ENCODE results near the gene TMEM201. TPM values are rescaled to one million over a fixed set of nuclear protein-coding genes. Genes with fewer than 3 reads are reported as not detected.
A peak's percentile ranks its signal among the peaks of the same experiment; 100 is the strongest.

The TMEM201 gene
- total and polyA plus RNA-seq, 7 experiments from 2014 or later = 1.0 to 18.5 (median 9.7) TPM

DNA sequence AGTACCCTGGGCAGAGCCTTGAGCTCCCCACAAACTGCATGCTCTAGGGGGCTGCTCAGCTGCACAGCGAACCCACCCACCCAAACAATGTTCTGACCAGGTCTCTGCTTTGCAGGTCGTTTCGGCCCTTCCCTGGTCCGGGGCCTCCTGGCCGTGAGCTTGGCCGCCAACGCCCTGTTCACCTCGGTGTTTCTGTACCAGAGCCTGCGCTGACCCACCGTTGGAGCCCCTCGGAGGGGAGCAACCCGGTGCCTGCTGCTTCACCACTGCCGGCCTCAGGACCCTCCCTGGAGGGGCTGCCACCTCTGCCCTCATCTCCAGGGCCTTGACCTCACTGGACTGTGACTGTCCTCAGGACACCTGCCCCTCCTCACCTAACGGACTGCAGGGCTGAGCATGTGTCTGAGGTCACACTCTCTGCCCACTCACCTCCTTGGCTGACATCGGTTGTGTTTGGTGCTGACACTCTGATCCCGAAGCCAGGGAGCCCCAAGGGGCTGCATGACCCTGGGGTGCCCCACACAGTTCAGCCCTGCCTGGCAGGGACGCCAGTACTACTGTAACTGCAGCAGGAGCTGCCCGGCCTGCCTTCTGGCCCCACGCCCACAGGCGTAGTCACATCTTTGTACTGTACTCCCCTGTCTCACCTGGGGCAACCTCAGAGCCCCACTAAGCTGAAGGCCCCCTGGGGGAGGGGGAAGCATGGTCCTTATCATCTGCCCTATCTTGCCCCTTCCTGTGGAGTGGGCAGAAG, 24.3 kb downstream of the TMEM201 start:
- H3K36me3 Mint-ChIP-seq = peaks cover 0 to 2% (median 0%) of the 10 kb centered on the region in 5 donors
- no peak overlapping the region for H3K4me3 ChIP-seq (ENCODE audit: low read length)
- ChIA-PET POLR2A (no interaction called here), CTCF (interaction anchor here (0.5 kb wide), 1 partner anchor 26 kb away, joined by 3 read pairs; no protein-coding TSS in a partner anchor)
- no peaks in the 10 kb centered on the region for H3K9me3 ChIP-seq (ENCODE audit: control insufficient read depth in 2 of 3, low read length in 3 of 3)
- DNase-seq (no peak), ATAC-seq (no peak)
- no peaks in the 10 kb centered on the region for H3K9me3 Mint-ChIP-seq
- peaks cover 0 to 45% (median 0%) of the 10 kb centered on the region in 3 experiments for H3K36me3 ChIP-seq (ENCODE audit: control insufficient read depth in 2 of 3, insufficient read depth in 3 of 3, low read length in 3 of 3)
- no peak overlapping the region for H3K27ac ChIP-seq (ENCODE audit: low read depth, low read length)
- no peak overlapping the region for H3K4me3 Mint-ChIP-seq
- no peaks in the 10 kb centered on the region for H3K4me1 ChIP-seq (ENCODE audit: control insufficient read depth in 2 of 2, insufficient read depth in 2 of 2, low read length in 2 of 2)
- peaks cover 0 to 2% (median 0%) of the 10 kb centered on the region in 7 donors for H3K4me1 Mint-ChIP-seq
- H3K27me3 Mint-ChIP-seq = peaks cover 0 to 2% (median 0%) of the 10 kb centered on the region in 5 donors
- H3K27ac Mint-ChIP-seq = no peak overlapping the region
- intact Hi-C loops (cut with micrococcal nuclease) = no loop called here
- no peaks in the 10 kb centered on the region for H3K27me3 ChIP-seq (ENCODE audit: control insufficient read depth in 2 of 2, insufficient read depth in 2 of 2, low read length in 2 of 2)

DNA sequence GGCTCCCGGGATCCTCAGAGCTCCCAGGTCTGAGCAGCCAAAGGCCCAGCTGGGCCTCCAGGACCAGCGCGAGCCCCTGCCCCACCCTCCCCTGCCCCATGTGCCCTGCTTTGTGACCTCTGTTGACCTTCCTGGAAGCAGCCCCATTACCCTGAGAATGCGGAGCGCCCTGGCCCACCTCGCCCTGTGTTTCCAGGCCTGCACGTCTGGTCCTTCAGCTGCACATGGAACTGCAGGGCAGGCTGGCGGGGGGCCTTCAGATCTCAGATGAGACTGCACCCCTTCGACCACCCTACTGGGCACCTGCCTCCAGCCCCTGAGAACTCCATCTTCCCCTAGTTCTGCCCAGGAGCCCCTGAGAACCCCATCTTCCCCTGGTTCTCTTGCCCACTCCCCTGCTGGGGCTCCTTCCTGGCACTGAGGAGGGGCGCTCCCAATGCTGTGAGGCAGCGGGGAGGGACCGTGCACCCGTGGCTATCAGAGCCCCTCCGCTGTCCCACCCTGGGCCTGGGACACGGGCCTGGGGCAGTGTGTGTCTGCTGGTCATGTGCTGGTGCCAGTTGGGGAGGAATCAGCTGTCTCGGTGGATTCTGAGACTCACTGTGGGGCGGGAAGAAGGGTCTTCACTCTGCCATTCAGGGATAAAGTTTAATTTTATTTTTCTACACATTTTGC, 25.1 kb downstream of the TMEM201 start:
- ATAC-seq (no peak), DNase-seq (no peak)
- CTCF ChIA-PET = interaction anchor here (1.1 kb wide), 1 partner anchor 38 kb away, joined by 3 read pairs; the partner anchor contains the start of gene PIK3CD
- POLR2A ChIA-PET = no interaction called here
- H3K36me3 ChIP-seq (ENCODE audit: control insufficient read depth in 2 of 3, insufficient read depth in 3 of 3, low read length in 3 of 3) = peaks cover 0 to 38% (median 0%) of the 10 kb centered on the region in 3 experiments
- Mint-ChIP-seq H3K4me1 (peaks cover 0 to 2% (median 0%) of the 10 kb centered on the region in 7 donors), H3K4me3 (peak overlapping the region in 1 of 10 donors; percentile 8), H3K9me3 (no peaks in the 10 kb centered on the region), H3K27me3 (peaks cover 0 to 3% (median 0%) of the 10 kb centered on the region in 5 donors), H3K27ac (no peak overlapping the region), H3K36me3 (peaks cover 0 to 2% (median 0%) of the 10 kb centered on the region in 5 donors)
- no peaks in the 10 kb centered on the region for H3K27me3 ChIP-seq (ENCODE audit: control insufficient read depth in 2 of 2, insufficient read depth in 2 of 2, low read length in 2 of 2)
- H3K4me3 ChIP-seq (ENCODE audit: low read length) = no peak overlapping the region
- no peaks in the 10 kb centered on the region for H3K9me3 ChIP-seq (ENCODE audit: control insufficient read depth in 2 of 3, low read length in 3 of 3)
- H3K27ac ChIP-seq (ENCODE audit: low read depth, low read length) = no peak overlapping the region
- H3K4me1 ChIP-seq (ENCODE audit: control insufficient read depth in 2 of 2, insufficient read depth in 2 of 2, low read length in 2 of 2) = no peaks in the 10 kb centered on the region
- intact Hi-C loops (cut with micrococcal nuclease) = loop anchor here in 1 of 2 donors (2.0 kb wide), 1 partner anchor 25 kb away; the partner anchor contains the start of gene TMEM201

DNA sequence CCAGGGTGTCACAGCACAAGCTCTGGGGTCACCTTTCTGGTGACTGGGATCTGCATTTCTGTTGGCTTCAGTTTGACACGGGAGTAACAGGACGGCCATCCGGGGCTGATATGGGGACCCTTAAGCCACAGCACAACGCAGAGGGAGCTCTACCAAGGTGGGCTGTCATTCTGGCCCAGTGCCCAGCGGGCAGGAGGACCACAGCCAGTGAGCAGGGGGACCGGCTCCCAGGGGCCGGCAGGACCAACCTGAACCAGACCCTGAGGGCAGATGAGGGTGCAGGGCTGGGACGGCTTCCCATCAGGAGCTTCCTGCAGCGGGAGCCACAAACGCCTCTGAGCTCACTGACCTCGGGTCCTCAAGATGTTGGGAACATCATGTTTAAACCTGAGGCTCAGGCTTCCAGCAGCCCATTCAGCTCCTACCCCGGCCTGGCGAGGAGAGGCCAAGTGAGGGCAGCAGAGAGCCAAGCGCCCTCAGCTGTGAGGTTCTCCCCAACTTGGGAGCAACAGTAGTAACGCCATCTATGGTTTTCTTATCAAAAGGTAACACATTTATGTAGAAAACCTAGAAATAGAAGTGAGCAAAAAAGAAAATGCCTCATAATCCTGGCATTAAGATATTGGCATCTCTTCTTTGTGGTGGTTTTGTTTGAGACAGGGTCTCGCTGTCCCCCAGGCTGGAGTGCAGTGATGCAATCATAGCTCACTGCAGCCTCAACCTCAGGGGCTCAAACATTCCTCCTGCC, 26.8 kb downstream of the TMEM201 start:
- CTCF ChIA-PET = interaction anchor here (0.5 to 2.4 kb wide), 12 partner anchors 8 to 886 kb away, joined by 3 to 21 read pairs (median 4); no protein-coding TSS in a partner anchor
- DNase-seq (peak in 8 of 9 donors; percentile 40 to 63 (median 55)), ATAC-seq (peak; percentile 89)
- Histone ChIP-seq H3K9me3 (ENCODE audit: control insufficient read depth in 2 of 3, low read length in 3 of 3) (no peaks in the 10 kb centered on the region), H3K4me3 (ENCODE audit: low read length) (no peak overlapping the region), H3K27me3 (ENCODE audit: control insufficient read depth in 2 of 2, insufficient read depth in 2 of 2, low read length in 2 of 2) (no peaks in the 10 kb centered on the region), H3K36me3 (ENCODE audit: control insufficient read depth in 2 of 3, insufficient read depth in 3 of 3, low read length in 3 of 3) (peaks cover 0 to 22% (median 0%) of the 10 kb centered on the region in 3 experiments), H3K4me1 (ENCODE audit: control insufficient read depth in 2 of 2, insufficient read depth in 2 of 2, low read length in 2 of 2) (no peaks in the 10 kb centered on the region), H3K27ac (ENCODE audit: low read depth, low read length) (no peak overlapping the region)
- Mint-ChIP-seq H3K4me1 (peaks cover 0 to 5% (median 0%) of the 10 kb centered on the region in 7 donors), H3K36me3 (peaks cover 0 to 2% (median 0%) of the 10 kb centered on the region in 5 donors), H3K27ac (no peak overlapping the region), H3K27me3 (peaks cover 0 to 8% (median 0%) of the 10 kb centered on the region in 5 donors), H3K4me3 (no peak overlapping the region), H3K9me3 (no peaks in the 10 kb centered on the region)
- intact Hi-C loops (cut with micrococcal nuclease) = loop anchor here in 1 of 2 donors (1.0 to 2.0 kb wide), 3 partner anchors 27 to 252 kb away; partner anchors contain the start of gene TMEM201
- POLR2A ChIA-PET = interaction anchor here (0.6 to 1.4 kb wide), 2 partner anchors 38 to 87 kb away, joined by 3 to 4 read pairs; no protein-coding TSS in a partner anchor

DNA sequence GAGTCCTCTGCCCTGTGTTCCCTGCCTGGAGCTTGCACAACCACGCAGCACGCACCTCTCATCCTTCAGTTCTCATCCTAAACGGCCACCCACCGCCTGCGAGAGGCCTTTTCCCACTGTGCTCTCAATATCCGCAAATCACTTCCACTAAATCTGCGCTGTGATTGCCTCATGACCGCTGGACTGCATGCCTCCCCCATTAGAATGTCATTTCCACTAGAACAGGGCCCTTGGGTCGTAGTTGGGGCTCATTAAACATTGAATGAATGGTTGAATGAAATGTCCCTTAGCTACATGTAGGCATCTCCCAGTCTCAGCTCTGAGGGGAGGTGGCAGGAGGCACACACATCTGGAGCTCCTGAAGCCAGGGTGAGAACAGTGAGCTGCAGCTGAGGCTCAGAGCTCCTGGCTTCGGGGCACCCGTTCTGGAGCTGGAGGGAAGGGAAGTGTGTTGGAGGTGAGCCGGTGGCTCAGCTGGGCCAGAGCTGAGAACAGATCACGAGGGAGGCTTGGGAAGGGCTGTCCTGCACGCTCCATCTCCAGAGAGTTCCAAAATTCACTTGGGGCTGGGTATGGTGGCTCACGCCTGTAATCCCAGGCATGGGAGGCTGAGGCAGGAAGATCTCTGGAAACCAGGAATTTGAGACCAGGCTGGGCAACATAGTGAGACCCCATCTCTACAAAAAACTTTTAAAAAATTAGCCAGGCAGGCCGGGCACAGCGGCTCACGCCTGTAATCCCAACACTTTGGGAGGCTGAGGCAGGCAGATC, 30.4 kb downstream of the TMEM201 start:
- peak overlapping the region in 1 of 9 donors; percentile 24 for H3K27ac Mint-ChIP-seq
- peaks cover 0 to 1% (median 0%) of the 10 kb centered on the region in 5 donors for H3K36me3 Mint-ChIP-seq
- no peak overlapping the region for H3K4me3 Mint-ChIP-seq
- no peaks in the 10 kb centered on the region for H3K9me3 Mint-ChIP-seq
- ATAC-seq (no peak), DNase-seq (no peak)
- H3K27me3 Mint-ChIP-seq = peaks cover 0 to 21% (median 0%) of the 10 kb centered on the region in 5 donors
- no peaks in the 10 kb centered on the region for H3K36me3 ChIP-seq (ENCODE audit: control insufficient read depth in 2 of 3, insufficient read depth in 3 of 3, low read length in 3 of 3)
- no peak overlapping the region for H3K4me3 ChIP-seq (ENCODE audit: low read length)
- H3K27me3 ChIP-seq (ENCODE audit: control insufficient read depth in 2 of 2, insufficient read depth in 2 of 2, low read length in 2 of 2) = no peaks in the 10 kb centered on the region
- CTCF ChIA-PET = no interaction called here
- H3K27ac ChIP-seq (ENCODE audit: low read depth, low read length) = no peak overlapping the region
- intact Hi-C loops (cut with micrococcal nuclease) = no loop called here
- H3K9me3 ChIP-seq (ENCODE audit: control insufficient read depth in 2 of 3, low read length in 3 of 3) = no peaks in the 10 kb centered on the region
- peaks cover 0 to 5% (median 0%) of the 10 kb centered on the region in 7 donors for H3K4me1 Mint-ChIP-seq
- H3K4me1 ChIP-seq (ENCODE audit: control insufficient read depth in 2 of 2, insufficient read depth in 2 of 2, low read length in 2 of 2) = no peaks in the 10 kb centered on the region
- POLR2A ChIA-PET = no interaction called here

DNA sequence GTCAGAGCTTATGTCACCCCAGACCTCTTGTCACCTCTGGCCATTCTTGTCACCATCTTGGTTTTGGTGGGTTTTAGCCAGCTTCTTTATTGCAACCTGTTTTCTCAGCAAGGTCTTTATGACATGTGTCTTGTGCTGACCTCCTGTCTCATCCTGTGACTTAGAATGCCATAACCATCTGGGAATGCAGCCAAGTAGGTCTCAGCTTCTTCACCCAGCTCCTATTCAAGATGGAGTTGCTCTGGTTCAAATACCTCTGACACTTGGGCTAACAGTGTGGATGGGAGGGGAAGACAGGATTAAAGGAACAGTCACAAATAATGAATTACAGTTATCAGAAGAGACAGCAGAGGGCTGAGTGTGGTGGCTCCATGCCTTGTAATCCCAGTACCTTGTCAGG, 32.3 kb downstream of the TMEM201 start:
- DNase-seq (no peak), ATAC-seq (no peak)
- ChIA-PET POLR2A (no interaction called here), CTCF (interaction anchor here (0.9 kb wide), 1 partner anchor 165 kb away, joined by 3 read pairs; no protein-coding TSS in a partner anchor)
- Mint-ChIP-seq H3K9me3 (no peaks in the 10 kb centered on the region), H3K36me3 (peaks cover 0 to 1% (median 0%) of the 10 kb centered on the region in 5 donors), H3K27ac (peak overlapping the region in 1 of 9 donors; percentile 25), H3K27me3 (peaks cover 0 to 26% (median 0%) of the 10 kb centered on the region in 5 donors), H3K4me1 (peaks cover under 1 to 9% (median 4%) of the 10 kb centered on the region in 7 donors), H3K4me3 (no peak overlapping the region)
- intact Hi-C loops (cut with micrococcal nuclease) = no loop called here
- no peak overlapping the region for H3K27ac ChIP-seq (ENCODE audit: low read depth, low read length)
- H3K4me3 ChIP-seq (ENCODE audit: low read length) = no peak overlapping the region
- no peaks in the 10 kb centered on the region for H3K27me3 ChIP-seq (ENCODE audit: control insufficient read depth in 2 of 2, insufficient read depth in 2 of 2, low read length in 2 of 2)
- H3K9me3 ChIP-seq (ENCODE audit: control insufficient read depth in 2 of 3, low read length in 3 of 3) = no peaks in the 10 kb centered on the region
- peaks cover under 1 to 4% of the 10 kb centered on the region in 2 donors for H3K4me1 ChIP-seq (ENCODE audit: control insufficient read depth in 2 of 2, insufficient read depth in 2 of 2, low read length in 2 of 2)
- no peaks in the 10 kb centered on the region for H3K36me3 ChIP-seq (ENCODE audit: control insufficient read depth in 2 of 3, insufficient read depth in 3 of 3, low read length in 3 of 3)

Data from naive thymus-derived CD4-positive, alpha-beta T cell (primary cell).